Fibroblast of gingiva (primary cell): ENCODE measurements around the gene MED12L.
"Not testable (repeated sequence)": the region's sequence is repeated elsewhere in the genome, so short reads cannot be mapped to it uniquely, and the experiment has no call there.

ENCODE experiments used
- DNase-seq: peaks from one replicate; pipeline ENCODE4 v3.0.0-alpha.2; 2011; ENCODE audit warnings: low read depth

MED12L gene, protein sequence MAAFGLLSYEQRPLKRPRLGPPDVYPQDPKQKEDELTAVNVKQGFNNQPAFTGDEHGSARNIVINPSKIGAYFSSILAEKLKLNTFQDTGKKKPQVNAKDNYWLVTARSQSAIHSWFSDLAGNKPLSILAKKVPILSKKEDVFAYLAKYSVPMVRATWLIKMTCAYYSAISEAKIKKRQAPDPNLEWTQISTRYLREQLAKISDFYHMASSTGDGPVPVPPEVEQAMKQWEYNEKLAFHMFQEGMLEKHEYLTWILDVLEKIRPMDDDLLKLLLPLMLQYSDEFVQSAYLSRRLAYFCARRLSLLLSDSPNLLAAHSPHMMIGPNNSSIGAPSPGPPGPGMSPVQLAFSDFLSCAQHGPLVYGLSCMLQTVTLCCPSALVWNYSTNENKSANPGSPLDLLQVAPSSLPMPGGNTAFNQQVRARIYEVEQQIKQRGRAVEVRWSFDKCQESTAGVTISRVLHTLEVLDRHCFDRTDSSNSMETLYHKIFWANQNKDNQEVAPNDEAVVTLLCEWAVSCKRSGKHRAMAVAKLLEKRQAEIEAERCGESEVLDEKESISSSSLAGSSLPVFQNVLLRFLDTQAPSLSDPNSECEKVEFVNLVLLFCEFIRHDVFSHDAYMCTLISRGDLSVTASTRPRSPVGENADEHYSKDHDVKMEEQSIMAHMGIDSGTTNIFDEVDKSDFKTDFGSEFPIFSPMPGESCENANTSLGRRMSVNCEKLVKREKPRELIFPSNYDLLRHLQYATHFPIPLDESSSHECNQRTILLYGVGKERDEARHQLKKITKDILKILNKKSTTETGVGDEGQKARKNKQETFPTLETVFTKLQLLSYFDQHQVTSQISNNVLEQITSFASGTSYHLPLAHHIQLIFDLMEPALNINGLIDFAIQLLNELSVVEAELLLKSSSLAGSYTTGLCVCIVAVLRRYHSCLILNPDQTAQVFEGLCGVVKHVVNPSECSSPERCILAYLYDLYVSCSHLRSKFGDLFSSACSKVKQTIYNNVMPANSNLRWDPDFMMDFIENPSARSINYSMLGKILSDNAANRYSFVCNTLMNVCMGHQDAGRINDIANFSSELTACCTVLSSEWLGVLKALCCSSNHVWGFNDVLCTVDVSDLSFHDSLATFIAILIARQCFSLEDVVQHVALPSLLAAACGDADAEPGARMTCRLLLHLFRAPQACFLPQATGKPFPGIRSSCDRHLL (N-terminal part only)

DNA sequence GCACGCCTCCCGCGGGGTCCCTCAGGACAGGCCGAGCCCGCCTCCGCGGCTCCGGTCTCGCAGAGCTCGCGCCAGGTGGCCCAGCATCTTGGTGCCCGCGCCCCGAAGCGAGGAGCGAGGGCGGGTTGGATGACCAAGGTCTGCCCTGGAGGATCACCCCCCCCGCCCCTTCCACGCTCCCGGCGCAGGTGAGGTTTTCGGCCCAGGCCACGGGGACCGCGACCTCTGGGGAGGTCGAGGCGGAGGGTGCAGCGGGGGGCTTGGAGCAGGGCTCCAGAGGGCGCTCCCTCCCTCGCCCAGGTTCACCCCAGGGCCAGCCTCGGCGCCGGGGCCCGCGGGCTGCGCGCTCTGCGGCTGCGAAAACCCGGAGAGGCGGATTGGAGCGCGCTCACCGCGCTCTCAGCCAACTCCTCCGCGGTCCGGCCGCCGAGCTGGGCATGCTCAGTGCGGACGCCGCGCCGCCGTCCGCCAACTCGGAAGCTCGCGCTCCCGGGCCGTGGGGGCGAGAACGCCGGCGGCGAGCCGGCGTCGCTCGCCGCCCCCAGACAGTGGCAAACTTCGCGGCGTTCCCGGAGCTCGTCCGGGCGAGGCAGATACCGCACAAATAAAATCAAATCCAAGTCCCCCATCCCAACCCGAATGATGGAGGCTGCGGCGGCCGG, at the start of gene MED12L:
MED12L (plus strand) TSS at position 438 of the 662 bp plus-strand sequence. CDS start 1,263 bp downstream, outside the sequence.
- peak; percentile 69 for DNase-seq

GRCh38 chr3:151037746-151038477, 47.6 kb upstream of the MED12L start:
- DNase-seq: peak; percentile 87

GRCh38 chr3:151044706-151045105, 40.8 kb upstream of the MED12L start:
- DNase-seq: no peak

GRCh38 chr3:151047636-151048035, 37.8 kb upstream of the MED12L start:
- DNase-seq: no peak

DNA sequence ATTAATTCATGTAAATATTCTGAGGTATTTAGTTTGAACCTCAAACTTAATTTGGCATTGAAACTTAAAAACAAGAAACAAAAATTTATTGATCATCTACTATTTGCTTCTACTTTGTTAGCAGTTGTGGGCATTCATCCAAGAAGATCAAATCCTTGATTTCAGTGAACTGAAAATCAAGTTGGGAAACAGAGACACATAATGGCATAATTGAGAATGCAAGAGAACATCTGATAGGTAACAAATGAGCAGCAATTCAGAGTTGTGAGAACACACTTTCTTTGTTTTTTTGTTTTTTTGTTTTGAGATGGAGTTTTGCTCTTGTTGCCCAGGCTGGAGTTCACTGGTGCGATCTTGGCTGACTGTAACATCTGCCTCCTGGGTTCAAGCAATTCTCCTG, 33.9 kb upstream of the MED12L start:
- DNase-seq: no peak

- DNase-seq: no peak
Measured at GRCh38 chr3:151052346-151052745, 33.1 kb upstream of the MED12L start.

DNA sequence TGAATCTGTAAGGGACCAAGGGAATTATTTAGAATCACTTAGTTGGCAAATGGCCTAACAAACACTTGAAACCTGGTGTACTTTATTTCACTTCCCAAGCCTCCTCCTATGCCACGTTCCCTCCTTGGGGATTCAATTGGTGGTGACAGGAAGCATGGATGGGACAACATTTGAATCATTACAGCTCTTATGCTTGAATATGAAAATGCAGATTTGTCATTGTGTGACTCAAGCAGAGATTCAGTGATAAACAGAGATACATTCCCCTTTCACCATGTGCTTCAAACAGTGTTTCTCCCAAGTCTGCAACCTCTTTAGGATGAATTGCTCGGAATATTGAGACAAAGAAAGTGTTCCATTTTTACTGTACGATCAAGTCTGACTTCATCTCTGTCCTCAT, 32.7 kb upstream of the MED12L start:
- DNase-seq: no peak

DNA sequence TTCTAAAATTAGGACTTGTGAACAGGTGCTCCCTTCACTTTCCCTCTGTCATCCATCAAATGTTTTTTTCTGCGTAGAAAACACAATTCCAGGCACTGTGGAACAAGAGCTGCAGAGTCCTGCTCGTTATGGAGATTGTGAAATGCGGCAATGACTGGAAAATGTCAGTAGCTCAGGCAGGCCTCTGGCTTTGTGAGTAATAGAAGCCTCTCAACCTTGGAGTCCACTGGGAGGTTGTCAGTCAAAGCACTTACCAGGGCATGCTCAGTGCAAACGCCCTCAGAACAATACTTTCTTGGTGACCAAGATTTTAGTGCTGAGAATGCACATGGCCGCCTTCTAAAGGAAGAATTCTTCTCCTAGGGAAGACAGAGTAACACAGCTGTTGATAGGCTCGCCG, 26.7 kb upstream of the MED12L start:
- no peak for DNase-seq

- DNase-seq: no peak
Measured at GRCh38 chr3:151062611-151063010, 22.9 kb upstream of the MED12L start.

GRCh38 chr3:151067158-151067557, 18.3 kb upstream of the MED12L start:
- no peak for DNase-seq

DNA sequence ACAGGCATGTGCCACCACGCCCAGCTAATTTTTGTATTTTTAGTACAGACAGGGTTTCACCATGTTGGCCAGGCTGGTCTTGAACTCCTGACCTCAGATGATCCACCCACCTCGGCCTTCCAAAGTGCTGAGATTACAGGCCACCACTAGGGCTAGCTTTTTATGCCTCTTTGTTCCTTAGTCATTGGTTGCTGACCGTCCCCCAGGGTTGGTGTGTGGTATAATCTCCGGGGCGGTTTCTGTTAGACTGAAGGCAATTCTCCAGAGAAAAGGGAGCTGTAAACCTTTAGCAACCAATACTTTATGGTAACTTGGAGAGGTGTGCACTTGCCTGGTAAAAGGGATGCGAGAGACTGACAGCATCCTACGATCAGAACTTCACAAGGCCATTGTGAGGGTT, 12.6 kb upstream of the MED12L start:
- not testable (repeated sequence) for DNase-seq

GRCh38 chr3:151074256-151074655, 11.2 kb upstream of the MED12L start:
- no peak for DNase-seq

DNA sequence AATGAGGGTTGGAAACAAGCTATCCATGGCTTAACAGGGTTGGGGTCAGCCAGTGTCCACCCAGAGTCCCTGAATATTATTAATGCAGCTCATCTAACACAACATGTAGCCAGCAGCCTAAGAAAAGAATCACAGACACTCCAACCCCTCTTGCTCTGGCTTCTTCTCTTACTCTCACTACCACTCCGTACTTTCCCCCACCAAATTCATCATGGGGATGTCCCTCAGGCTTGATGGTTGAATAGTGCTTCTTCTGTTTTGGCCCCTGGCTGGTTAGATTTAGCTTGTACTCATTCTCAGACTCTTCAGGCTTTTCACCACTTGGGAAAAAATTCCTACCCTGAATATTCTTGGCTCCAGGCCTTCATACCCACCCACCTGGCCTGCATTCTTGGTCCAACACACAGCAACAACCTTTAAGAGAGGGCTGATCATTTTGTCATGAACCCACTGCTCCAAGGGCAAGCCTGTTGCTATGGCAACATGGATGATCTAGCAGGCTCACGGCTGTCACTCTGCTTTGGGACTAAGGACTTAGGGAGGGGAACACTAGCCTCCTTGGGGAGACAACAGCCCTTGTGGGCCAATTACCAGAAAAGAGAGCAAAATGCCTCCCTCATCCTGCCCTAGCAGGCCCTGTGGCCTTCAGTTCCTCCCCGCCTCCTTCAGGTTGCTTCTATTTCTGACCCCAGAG, 9.4 kb upstream of the MED12L start:
- no peak for DNase-seq

GRCh38 chr3:151076626-151077025, 8.8 kb upstream of the MED12L start:
- no peak for DNase-seq

GRCh38 chr3:151081082-151081481, 4.4 kb upstream of the MED12L start:
- DNase-seq: not testable (repeated sequence)

- DNase-seq: no peak
Measured at GRCh38 chr3:151082880-151083838, 2.3 kb upstream of the MED12L start.

DNA sequence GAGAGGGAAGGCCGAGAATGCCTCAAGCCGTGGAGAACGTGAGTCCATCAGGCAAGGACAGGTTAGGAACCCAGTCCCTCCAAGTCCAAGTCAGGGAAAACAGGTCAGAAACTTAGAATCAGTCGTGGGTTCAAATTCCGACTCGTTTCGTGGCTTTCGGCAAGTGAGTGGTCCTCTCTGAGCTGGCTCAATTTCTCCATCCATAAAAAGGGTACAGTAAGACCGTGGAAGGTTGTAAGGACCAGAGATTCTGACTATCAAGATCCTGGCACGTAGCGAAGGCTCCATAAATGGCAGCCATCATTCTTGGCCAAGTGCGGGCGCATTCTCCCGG, 604 bp upstream of the MED12L start:
- DNase-seq: no peak

DNA sequence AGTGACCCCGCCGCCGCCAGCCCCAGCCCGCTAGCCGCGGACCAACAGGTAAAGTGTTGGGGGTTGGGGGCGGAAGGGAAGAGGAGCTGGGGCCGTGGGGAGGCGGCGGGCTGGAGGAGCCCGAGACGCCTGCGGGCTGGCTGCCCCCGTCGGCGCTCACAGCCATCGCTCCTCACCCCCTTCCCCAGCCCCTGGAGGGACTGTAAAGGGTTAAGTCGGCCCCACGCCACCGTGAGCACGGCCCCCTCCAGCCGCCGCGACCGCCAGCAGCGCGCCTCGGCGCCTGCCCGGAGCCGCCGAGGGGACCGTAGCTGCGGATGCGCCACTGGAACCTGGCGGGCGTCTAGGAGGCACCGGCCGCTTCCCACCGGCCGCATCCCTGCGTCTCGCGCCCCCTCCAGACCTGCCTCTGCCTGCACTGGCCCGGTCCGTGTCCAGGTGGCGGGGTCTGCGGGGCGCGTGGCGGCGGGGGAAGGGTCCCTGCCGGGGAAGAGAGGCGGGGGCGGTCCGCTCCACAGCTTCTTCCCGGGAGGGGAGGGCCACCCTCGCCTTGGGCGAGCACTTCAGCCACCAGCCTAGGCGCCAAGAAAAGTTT, 522 bp downstream of the MED12L start:
- DNase-seq: no peak
